ENCODE results near the gene HAPLN2.

HAPLN2 gene

DNA sequence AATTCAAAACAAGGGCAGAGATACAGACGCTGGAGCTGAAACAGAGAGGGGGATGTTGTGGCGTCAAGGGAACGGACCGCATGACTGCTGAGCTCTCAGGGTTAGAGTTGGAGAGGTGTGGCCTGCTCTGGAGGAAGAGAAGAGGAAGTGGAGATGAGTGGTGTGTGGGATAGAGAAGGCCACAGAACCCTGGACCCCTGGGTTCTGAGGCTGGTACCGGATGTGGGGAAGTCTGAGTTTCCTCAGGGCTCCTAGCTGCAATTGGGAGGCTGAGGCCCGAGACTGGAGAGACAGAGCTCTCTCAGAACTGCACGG, 24.5 kb downstream of the HAPLN2 start:
- H3K4me3 ChIP-seq (ENCODE audit: low read depth, low read length): no peak overlapping the region
- CTCF ChIA-PET: interaction anchor here (0.6 to 12.8 kb wide), 5 partner anchors 15 to 36 kb away, joined by 3 to 185 read pairs (median 4); no protein-coding TSS in a partner anchor
- no peak for DNase-seq (ENCODE audit: low read depth, low spot score)
- TF ChIP-seq, protein P1, sequence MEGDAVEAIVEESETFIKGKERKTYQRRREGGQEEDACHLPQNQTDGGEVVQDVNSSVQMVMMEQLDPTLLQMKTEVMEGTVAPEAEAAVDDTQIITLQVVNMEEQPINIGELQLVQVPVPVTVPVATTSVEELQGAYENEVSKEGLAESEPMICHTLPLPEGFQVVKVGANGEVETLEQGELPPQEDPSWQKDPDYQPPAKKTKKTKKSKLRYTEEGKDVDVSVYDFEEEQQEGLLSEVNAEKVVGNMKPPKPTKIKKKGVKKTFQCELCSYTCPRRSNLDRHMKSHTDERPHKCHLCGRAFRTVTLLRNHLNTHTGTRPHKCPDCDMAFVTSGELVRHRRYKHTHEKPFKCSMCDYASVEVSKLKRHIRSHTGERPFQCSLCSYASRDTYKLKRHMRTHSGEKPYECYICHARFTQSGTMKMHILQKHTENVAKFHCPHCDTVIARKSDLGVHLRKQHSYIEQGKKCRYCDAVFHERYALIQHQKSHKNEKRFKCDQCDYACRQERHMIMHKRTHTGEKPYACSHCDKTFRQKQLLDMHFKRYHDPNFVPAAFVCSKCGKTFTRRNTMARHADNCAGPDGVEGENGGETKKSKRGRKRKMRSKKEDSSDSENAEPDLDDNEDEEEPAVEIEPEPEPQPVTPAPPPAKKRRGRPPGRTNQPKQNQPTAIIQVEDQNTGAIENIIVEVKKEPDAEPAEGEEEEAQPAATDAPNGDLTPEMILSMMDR (IDR thresholded peaks at IDR 0.05; ENCODE audit: insufficient read depth, low read length, missing control alignments): no peak
- POLR2A ChIA-PET: no interaction called here

GRCh38 chr1:156644146-156644545, 24.9 kb downstream of the HAPLN2 start:
- POLR2A ChIA-PET: no interaction called here
- CTCF ChIA-PET: interaction anchor here (0.6 to 12.8 kb wide), 7 partner anchors 14 to 246 kb away, joined by 3 to 185 read pairs (median 4); partner anchors contain the start of gene HAPLN2
- no peak overlapping the region for H3K4me3 ChIP-seq (ENCODE audit: low read depth, low read length)
- no peak for DNase-seq (ENCODE audit: low read depth, low spot score)
- TF ChIP-seq, protein P1 (IDR thresholded peaks at IDR 0.05; ENCODE audit: insufficient read depth, low read length, missing control alignments): no peak

- ChIA-PET CTCF (interaction anchor here (1.7 to 12.8 kb wide), 4 partner anchors 14 to 246 kb away, joined by 4 to 185 read pairs (median 74); partner anchors contain the start of gene HAPLN2), POLR2A (no interaction called here)
- TF ChIP-seq, protein P1 (IDR thresholded peaks at IDR 0.05; ENCODE audit: insufficient read depth, low read length, missing control alignments): no peak
- H3K4me3 ChIP-seq (ENCODE audit: low read depth, low read length): no peak overlapping the region
- no peak for DNase-seq (ENCODE audit: low read depth, low spot score)
These were observed 25.4 kb downstream of the HAPLN2 start for GRCh38 chr1:156644640-156645039.

DNA sequence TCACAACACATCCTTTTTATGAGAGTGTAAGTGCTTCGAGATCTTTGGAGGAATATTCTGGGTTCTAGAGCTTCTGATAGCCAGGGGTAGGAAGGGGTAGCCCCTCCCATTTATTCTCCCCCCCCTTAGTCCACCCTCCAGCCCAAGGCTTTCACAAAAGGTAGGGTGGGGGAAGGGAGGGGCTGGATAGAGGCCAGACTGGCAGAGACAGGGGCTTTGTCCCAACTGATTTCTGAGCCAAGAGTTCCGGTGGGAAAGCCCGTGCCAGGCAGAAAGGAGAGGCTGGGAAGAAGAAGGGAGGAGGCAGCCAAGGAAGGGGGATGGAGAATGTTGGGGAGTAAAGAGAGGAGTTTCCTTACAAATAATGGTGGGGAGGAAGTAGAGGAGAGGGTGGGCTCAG, 25.8 kb downstream of the HAPLN2 start:
- POLR2A ChIA-PET: no interaction called here
- CTCF ChIA-PET: interaction anchor here (0.9 to 12.8 kb wide), 7 partner anchors 11 to 245 kb away, joined by 3 to 185 read pairs (median 4); partner anchors contain the start of gene HAPLN2
- DNase-seq (ENCODE audit: low read depth, low spot score): no peak
- TF ChIP-seq, protein P1 (IDR thresholded peaks at IDR 0.05; ENCODE audit: insufficient read depth, low read length, missing control alignments): no peak
- H3K4me3 ChIP-seq (ENCODE audit: low read depth, low read length): no peak overlapping the region

DNA sequence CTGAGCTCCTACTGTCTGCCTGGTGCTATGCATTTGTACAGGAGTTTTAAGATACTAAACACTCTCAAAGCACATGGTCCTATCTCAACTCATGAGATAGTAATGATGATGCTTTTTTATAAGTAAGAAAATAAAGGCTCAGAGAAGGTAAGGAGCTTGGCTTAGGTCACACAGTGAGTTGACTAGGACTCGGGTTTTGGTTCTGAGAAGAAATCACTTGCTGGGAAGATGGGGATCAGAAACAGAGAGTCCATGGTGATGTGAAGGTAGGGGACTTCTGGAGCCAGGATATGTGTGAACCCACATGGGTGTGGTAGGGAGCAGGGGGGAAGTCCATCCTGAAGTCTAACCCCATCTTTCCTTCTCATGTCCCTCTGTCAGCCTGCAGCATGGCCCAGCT, 26.5 kb downstream of the HAPLN2 start:
- no peak for DNase-seq (ENCODE audit: low read depth, low spot score)
- TF ChIP-seq, protein P1 (IDR thresholded peaks at IDR 0.05; ENCODE audit: insufficient read depth, low read length, missing control alignments): no peak
- POLR2A ChIA-PET: no interaction called here
- CTCF ChIA-PET: interaction anchor here (0.9 to 12.8 kb wide), 7 partner anchors 11 to 245 kb away, joined by 3 to 185 read pairs (median 4); partner anchors contain the start of gene HAPLN2
- no peak overlapping the region for H3K4me3 ChIP-seq (ENCODE audit: low read depth, low read length)

DNA sequence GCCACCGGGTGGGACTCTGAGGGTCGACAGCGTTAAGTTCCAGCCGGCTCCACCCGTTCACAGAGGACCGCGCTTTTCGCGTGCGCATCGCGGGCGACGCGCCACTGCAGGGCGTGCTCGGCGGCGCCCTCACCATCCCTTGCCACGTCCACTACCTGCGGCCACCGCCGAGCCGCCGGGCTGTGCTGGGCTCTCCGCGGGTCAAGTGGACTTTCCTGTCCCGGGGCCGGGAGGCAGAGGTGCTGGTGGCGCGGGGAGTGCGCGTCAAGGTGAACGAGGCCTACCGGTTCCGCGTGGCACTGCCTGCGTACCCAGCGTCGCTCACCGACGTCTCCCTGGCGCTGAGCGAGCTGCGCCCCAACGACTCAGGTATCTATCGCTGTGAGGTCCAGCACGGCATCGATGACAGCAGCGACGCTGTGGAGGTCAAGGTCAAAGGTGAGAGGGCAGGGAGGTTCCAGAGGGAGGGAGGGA, 27.6 kb downstream of the HAPLN2 start:
- H3K4me3 ChIP-seq (ENCODE audit: low read depth, low read length): no peak overlapping the region
- ChIA-PET CTCF (interaction anchor here (2.8 to 12.8 kb wide), 4 partner anchors 12 to 32 kb away, joined by 16 to 185 read pairs (median 118); partner anchors contain the start of gene NES), POLR2A (no interaction called here)
- TF ChIP-seq, protein P1 (IDR thresholded peaks at IDR 0.05; ENCODE audit: insufficient read depth, low read length, missing control alignments): no peak
- no peak for DNase-seq (ENCODE audit: low read depth, low spot score)
